A673 (cell line): Measurements from ENCODE around the gene BICC1. TPM values are rescaled to one million over a fixed set of nuclear protein-coding genes. Genes with fewer than 3 reads are reported as not detected.

ENCODE experiments used
- BruUV-seq: library from RNA; stranded (reverse); fragments of 400-500 nt; replicated peaks from 2 replicates; lab custom pipeline; 2021; lab: Mats Ljungman, UMichigan
- CTCF ChIA-PET: fragments of 300-600 bp; sonication (Branson Sonifier 250); formaldehyde crosslinking; loops from one replicate; lab custom pipeline; 2022; ENCODE audit warnings: antibody characterized with exemption; lab: Charles Lee
- POLR2A ChIA-PET: fragments of 300-600 bp; sonication (Branson Sonifier 250); formaldehyde crosslinking; loops from one replicate; lab custom pipeline; 2022; ENCODE audit warnings: antibody characterized with exemption; ENCODE audit not compliant: low non-redundant PET; lab: Charles Lee
- DNase-seq: peaks from one replicate; pipeline ENCODE4 v3.0.0-alpha.2; 2015; ENCODE audit warnings: low spot score
- H3K27ac ChIP-seq: fragments of 200-600 bp; sonication (generic); 2 replicates; pipeline ENCODE4 v1.5.1; 2016; ENCODE audit warnings: mixed run types, low read depth, mild to moderate bottlenecking, mixed read lengths, antibody characterized with exemption, low read length; ENCODE audit not compliant: poor library complexity, severe bottlenecking
- H3K27me3 ChIP-seq: fragments of 200-600 bp; sonication (generic); replicated peaks from 2 replicates; pipeline ENCODE4 v1.6.1; 2017; ENCODE audit warnings: mixed run types, low read depth, mild to moderate bottlenecking, mixed read lengths, antibody characterized with exemption, low read length; ENCODE audit not compliant: insufficient read depth, poor library complexity
- H3K36me3 ChIP-seq: fragments of 200-600 bp; sonication (generic); 2 replicates; pipeline ENCODE4 v1.6.1; 2016; ENCODE audit warnings: mixed run types, mild to moderate bottlenecking, mixed read lengths, antibody characterized with exemption, low read length; ENCODE audit not compliant: insufficient read depth, poor library complexity, severe bottlenecking
- H3K4me1 ChIP-seq: fragments of 200-600 bp; sonication (generic); 2 replicates; pipeline ENCODE4 v1.6.1; 2017; ENCODE audit warnings: mixed run types, mild to moderate bottlenecking, mixed read lengths, antibody characterized with exemption, low read length; ENCODE audit not compliant: insufficient read depth, poor library complexity, severe bottlenecking
- H3K4me3 ChIP-seq: fragments of 200-600 bp; sonication (generic); 2 replicates; pipeline ENCODE4 v1.5.1; 2016; ENCODE audit warnings: low read depth, mixed run types, mild to moderate bottlenecking, mixed read lengths, low read length; ENCODE audit not compliant: poor library complexity, severe bottlenecking
- H3K9me3 ChIP-seq: fragments of 200-600 bp; sonication (generic); 2 replicates; pipeline ENCODE4 v1.6.1; 2016; ENCODE audit warnings: mixed run types, low read depth, mild to moderate bottlenecking, mixed read lengths, antibody characterized with exemption, low read length; ENCODE audit not compliant: poor library complexity, severe bottlenecking
- EZH2 ChIP-seq: fragments of 200-600 bp; sonication (generic); IDR thresholded peaks from 2 replicates; pipeline ENCODE4 v1.6.1; 2017; ENCODE audit warnings: borderline replicate concordance, low read depth, mild to moderate bottlenecking, mixed read lengths, antibody characterized with exemption, low read length; ENCODE audit not compliant: poor library complexity, severe bottlenecking
- intact Hi-C: fragments of 100-400 bp; cut with micrococcal nuclease; formaldehyde crosslinking; loops from one replicate; pipeline ENCODE4 v1.10.0; 2022; ENCODE audit not compliant: unreplicated experiment
- total RNA-seq: library from RNA; stranded (reverse); gene quantifications from 2 replicates; pipeline ENCODE4 v1.2.3, GENCODE V29; 2021
- TF ChIP-seq, protein P1 (sequence below): fragments of 300-800, 200-600 bp; sonication (generic); conservative IDR thresholded peaks from 2 replicates; pipeline ENCODE4 v1.5.1; 2017; ENCODE audit warnings: low read depth, mild to moderate bottlenecking, antibody characterized with exemption, low read length, moderate library complexity, mixed read lengths

Gene BICC1
- total RNA-seq, 1 experiment from 2014 or later = 1.6 TPM

DNA sequence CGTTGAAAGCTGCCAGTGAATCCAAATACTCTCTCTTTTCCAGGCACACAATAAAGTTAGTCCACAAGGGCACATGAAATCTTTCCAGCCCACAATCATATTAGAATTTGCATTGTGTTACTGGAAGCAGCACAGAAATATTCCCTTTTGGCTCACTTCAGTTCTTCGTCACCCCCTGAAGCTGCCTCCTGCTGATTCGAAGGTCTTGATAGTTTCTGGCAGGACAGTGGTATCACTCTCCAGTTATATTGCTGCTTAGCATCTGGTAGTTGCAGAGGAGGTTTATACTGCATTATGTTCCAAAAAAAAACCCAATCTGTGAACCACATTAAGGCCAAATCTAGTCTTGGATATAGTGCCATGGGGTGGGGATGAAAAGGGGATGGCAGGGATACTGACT lies 253.2 kb downstream of the BICC1 start:
- POLR2A ChIA-PET = no interaction called here
- CTCF ChIA-PET = no interaction called here
- no peak overlapping the region for H3K27ac ChIP-seq
- H3K4me1 ChIP-seq = no peaks in the 10 kb centered on the region
- intact Hi-C loops = no loop called here
- H3K27me3 ChIP-seq = no peaks in the 10 kb centered on the region
- H3K36me3 ChIP-seq = no peaks in the 10 kb centered on the region
- DNase-seq = no peak
- H3K4me3 ChIP-seq = no peak overlapping the region
- no peaks in the 10 kb centered on the region for H3K9me3 ChIP-seq
- no TSS peak for BruUV-seq
- TF ChIP-seq, protein P1, sequence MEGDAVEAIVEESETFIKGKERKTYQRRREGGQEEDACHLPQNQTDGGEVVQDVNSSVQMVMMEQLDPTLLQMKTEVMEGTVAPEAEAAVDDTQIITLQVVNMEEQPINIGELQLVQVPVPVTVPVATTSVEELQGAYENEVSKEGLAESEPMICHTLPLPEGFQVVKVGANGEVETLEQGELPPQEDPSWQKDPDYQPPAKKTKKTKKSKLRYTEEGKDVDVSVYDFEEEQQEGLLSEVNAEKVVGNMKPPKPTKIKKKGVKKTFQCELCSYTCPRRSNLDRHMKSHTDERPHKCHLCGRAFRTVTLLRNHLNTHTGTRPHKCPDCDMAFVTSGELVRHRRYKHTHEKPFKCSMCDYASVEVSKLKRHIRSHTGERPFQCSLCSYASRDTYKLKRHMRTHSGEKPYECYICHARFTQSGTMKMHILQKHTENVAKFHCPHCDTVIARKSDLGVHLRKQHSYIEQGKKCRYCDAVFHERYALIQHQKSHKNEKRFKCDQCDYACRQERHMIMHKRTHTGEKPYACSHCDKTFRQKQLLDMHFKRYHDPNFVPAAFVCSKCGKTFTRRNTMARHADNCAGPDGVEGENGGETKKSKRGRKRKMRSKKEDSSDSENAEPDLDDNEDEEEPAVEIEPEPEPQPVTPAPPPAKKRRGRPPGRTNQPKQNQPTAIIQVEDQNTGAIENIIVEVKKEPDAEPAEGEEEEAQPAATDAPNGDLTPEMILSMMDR = no peak

DNA sequence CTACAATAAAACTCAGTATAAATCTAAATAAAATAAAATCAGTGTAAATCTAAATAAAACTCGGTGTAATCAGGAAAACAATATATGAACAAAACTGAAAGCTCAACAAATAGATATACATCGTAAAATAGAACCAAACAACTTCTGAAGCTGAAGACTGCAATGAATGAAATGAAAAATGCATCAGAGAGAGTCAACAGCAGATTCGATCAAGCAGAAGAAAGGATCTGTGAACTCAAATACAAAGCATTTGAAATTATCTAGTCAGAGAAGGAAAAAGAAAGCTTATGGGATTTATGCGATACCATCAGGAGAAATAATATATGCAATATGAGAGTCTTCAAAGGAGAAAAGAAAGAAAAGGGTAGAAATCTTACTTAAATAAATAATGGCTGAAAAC lies 255.0 kb downstream of the BICC1 start:
- H3K4me3 ChIP-seq = no peak overlapping the region
- H3K9me3 ChIP-seq = no peaks in the 10 kb centered on the region
- POLR2A ChIA-PET = no interaction called here
- no peak for DNase-seq
- H3K27me3 ChIP-seq = no peaks in the 10 kb centered on the region
- no peaks in the 10 kb centered on the region for H3K4me1 ChIP-seq
- TF ChIP-seq, protein P1 = no peak
- TF ChIP-seq EZH2 = no peak
- no TSS peak for BruUV-seq
- no peaks in the 10 kb centered on the region for H3K36me3 ChIP-seq
- intact Hi-C loops = no loop called here
- CTCF ChIA-PET = no interaction called here
- H3K27ac ChIP-seq = no peak overlapping the region

DNA sequence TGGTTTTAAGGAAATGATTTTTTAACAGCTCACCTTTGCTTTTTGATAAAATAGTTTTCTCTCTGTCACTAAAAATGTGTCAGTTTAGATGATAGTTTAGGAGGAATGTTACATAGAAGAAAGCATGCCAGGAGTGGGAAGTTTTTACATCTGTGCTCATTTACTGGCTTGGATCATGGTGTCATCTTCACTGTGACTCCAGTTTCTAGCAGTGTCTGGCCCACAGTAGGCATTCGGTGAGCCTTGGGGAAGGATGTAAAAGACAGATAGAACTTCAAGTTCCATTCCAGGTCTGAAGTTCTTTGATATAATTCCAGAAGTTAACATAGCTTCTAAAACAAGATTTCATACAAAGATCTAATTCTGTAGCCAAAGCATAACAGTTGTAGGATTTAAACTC lies 259.2 kb downstream of the BICC1 start:
- no peaks in the 10 kb centered on the region for H3K4me1 ChIP-seq
- intact Hi-C loops = loop anchor here (10.0 kb wide), 1 partner anchor 357 kb away; no protein-coding TSS in a partner anchor
- no TSS peak for BruUV-seq
- H3K27ac ChIP-seq = no peak overlapping the region
- CTCF ChIA-PET = no interaction called here
- H3K4me3 ChIP-seq = no peak overlapping the region
- no peaks in the 10 kb centered on the region for H3K36me3 ChIP-seq
- H3K9me3 ChIP-seq = no peaks in the 10 kb centered on the region
- no peak for DNase-seq
- POLR2A ChIA-PET = no interaction called here
- TF ChIP-seq, protein P1 = no peak
- TF ChIP-seq EZH2 = no peak
- H3K27me3 ChIP-seq = no peaks in the 10 kb centered on the region
